ENCODE measurements around the gene GOLPH3. TPM values are rescaled to one million over a fixed set of nuclear protein-coding genes. Genes with fewer than 3 reads are reported as not detected.

GOLPH3 gene
- total and polyA plus RNA-seq, 2 experiments from 2014 or later: 68.5 to 96.1 TPM

DNA sequence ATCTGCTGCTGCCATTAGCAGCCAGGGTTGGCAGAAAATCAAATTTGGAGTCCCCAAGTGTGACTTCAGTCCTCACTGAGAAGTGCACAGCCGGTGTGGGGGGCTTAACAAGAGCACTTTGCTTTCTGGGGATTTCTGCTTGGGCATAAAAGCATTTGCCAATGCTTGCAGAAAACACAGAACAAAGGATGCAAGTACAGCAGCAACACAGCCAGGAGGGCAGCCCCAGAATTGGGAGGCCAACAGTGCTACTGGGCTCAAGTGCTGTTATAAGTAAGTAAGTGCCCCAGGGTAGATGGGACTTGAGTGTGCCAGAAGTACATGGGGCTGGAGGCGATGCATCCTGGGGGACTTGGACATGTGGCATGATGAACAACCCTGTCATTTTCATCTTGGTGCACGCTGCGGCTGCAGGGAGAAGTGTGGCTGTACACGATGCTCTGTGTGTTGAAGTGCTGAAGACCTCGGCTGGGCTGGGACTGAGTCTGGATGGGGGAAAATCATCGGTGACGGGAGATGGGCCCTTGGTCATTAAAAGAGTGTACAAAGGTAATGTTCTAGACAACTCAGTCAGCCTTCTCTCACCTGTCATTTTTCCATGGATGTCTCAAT is 73.3 kb downstream of the GOLPH3 start:
- Histone ChIP-seq H3F3A (replicated peaks; ENCODE audit: low read depth) (no peaks in the 10 kb centered on the region), H3K27me3 (ENCODE audit: insufficient read depth) (no peaks in the 10 kb centered on the region), H2AFZ (no peak overlapping the region), H3K4me3 (no peak overlapping the region), H3K4me1 (ENCODE audit: insufficient read depth) (no peaks in the 10 kb centered on the region), H3K27ac (ENCODE audit: low read depth) (no peak overlapping the region), H3K4me2 (no peak overlapping the region), H3K36me3 (ENCODE audit: insufficient read depth) (peaks cover 10% of the 10 kb centered on the region), H3K9me2 (ENCODE audit: insufficient read depth) (no peaks in the 10 kb centered on the region), H3K79me2 (replicated peaks; ENCODE audit: insufficient read depth) (no peaks in the 10 kb centered on the region), H4K20me1 (replicated peaks; ENCODE audit: insufficient read depth) (0 out of 2 replicates have a peak, but pooled peaks cover 13% of the 10 kb centered on the region)
- DNase-seq (ENCODE audit: low spot score): no peak
- Mint-ChIP-seq H3K27me3 (ENCODE audit: insufficient read depth, low read depth, poor library complexity) (peaks cover 10% of the 10 kb centered on the region), H3K36me3 (ENCODE audit: low read depth) (peaks cover 65% of the 10 kb centered on the region), H3K27ac (no peak overlapping the region), H3K4me3 (no peak overlapping the region), H3K4me1 (no peaks in the 10 kb centered on the region; the same call in 2 of the 3 replicates), H3K9me3 (no peaks in the 10 kb centered on the region; the same call in 2 of the 3 replicates)
- TF ChIP-seq ZNF331 (CRISPR knock-in tag; IDR thresholded peaks at IDR 0.05; ENCODE audit: low read depth) (no peak), ZNF114 (CRISPR knock-in tag; IDR thresholded peaks at IDR 0.05) (no peak)
- no peak for ATAC-seq

DNA sequence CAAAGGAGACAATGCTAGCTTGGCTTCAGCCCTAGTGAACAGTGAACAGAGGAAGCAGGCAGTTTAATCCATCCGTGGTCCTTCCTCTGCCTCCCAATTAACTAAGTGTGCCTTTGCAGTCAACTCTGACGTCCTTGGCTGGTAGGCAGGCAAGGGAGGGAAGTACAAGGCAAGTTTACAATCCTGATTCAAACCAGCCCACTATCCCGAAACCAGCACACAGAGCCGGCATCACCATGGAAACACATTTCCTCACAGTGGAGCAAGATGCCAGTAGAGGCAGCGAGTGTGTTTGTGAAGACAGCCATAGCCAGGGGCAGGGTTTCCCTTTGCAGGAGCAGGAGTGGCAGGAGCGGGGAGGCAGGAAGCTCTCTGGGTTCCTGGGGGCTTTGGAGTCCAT is 73.9 kb downstream of the GOLPH3 start:
- no peaks in the 10 kb centered on the region for H3K4me1 ChIP-seq (ENCODE audit: insufficient read depth)
- no peak overlapping the region for H3K27ac Mint-ChIP-seq
- no peak overlapping the region for H2AFZ ChIP-seq
- peak overlapping the region; percentile 50; the same call in 1 of the 2 replicates for H3K27ac ChIP-seq (ENCODE audit: low read depth)
- no peak for DNase-seq (ENCODE audit: low spot score)
- peaks cover 10% of the 10 kb centered on the region for H3K27me3 Mint-ChIP-seq (ENCODE audit: insufficient read depth, low read depth, poor library complexity)
- 0 out of 2 replicates have a peak, but pooled peaks cover 13% of the 10 kb centered on the region for H4K20me1 ChIP-seq (replicated peaks; ENCODE audit: insufficient read depth)
- H3K36me3 Mint-ChIP-seq (ENCODE audit: low read depth): peaks cover 60% of the 10 kb centered on the region
- H3K4me3 ChIP-seq: no peak overlapping the region
- no peaks in the 10 kb centered on the region; the same call in 2 of the 3 replicates for H3K4me1 Mint-ChIP-seq
- ATAC-seq: no peak
- H3K36me3 ChIP-seq (ENCODE audit: insufficient read depth): peaks cover 4% of the 10 kb centered on the region
- TF ChIP-seq CREB1 (CRISPR knock-in tag; IDR thresholded peaks at IDR 0.05; ENCODE audit: low read depth): no peak
- no peak for TF ChIP-seq JUNB (IDR thresholded peaks at IDR 0.05; ENCODE audit: unreplicated experiment)
- TF ChIP-seq, protein P1, sequence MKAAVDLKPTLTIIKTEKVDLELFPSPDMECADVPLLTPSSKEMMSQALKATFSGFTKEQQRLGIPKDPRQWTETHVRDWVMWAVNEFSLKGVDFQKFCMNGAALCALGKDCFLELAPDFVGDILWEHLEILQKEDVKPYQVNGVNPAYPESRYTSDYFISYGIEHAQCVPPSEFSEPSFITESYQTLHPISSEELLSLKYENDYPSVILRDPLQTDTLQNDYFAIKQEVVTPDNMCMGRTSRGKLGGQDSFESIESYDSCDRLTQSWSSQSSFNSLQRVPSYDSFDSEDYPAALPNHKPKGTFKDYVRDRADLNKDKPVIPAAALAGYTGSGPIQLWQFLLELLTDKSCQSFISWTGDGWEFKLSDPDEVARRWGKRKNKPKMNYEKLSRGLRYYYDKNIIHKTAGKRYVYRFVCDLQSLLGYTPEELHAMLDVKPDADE (IDR thresholded peaks at IDR 0.05): no peak
- no peaks in the 10 kb centered on the region for H3K79me2 ChIP-seq (replicated peaks; ENCODE audit: insufficient read depth)
- H3K9me2 ChIP-seq (ENCODE audit: insufficient read depth): no peaks in the 10 kb centered on the region
- H3K9me3 Mint-ChIP-seq: no peaks in the 10 kb centered on the region; the same call in 2 of the 3 replicates
- H3K27me3 ChIP-seq (ENCODE audit: insufficient read depth): no peaks in the 10 kb centered on the region
- H3K4me3 Mint-ChIP-seq: no peak overlapping the region
- no peaks in the 10 kb centered on the region for H3F3A ChIP-seq (replicated peaks; ENCODE audit: low read depth)
- no peak overlapping the region for H3K4me2 ChIP-seq

DNA sequence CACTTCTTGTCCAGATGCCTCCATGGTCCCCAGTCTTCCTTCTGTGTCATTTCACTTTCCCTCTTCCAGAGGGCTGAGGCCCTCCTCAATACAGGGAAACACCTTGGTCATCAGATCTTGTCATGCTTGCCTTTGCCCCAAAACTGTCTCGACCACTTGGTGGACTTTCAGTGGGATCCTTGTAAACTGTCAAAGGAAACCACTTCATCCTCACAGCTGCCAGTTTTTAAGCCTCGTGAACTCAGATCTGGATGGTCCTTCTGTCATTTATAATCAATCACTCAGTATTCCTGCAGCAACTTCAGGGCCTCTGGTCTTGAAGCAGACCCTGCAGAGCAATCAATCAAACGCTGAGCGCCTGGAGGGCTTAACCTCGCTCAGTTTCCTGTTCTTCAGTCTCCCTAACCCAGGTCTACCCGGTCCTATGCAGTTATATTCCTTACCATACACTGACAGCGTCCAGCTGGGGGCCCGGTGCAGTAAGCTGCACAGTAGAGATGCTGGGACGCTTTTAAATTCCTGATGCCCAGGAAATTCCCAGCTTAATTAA is 74.6 kb downstream of the GOLPH3 start:
- ATAC-seq (no peak), DNase-seq (ENCODE audit: low spot score) (no peak)
- Histone ChIP-seq H3K27me3 (ENCODE audit: insufficient read depth) (no peaks in the 10 kb centered on the region), H3K27ac (ENCODE audit: low read depth) (peak overlapping the region; percentile 50; the same call in 1 of the 2 replicates), H3K79me2 (replicated peaks; ENCODE audit: insufficient read depth) (no peaks in the 10 kb centered on the region), H3K4me2 (no peak overlapping the region), H4K20me1 (replicated peaks; ENCODE audit: insufficient read depth) (0 out of 2 replicates have a peak, but pooled peaks cover 13% of the 10 kb centered on the region), H2AFZ (no peak overlapping the region), H3K9me2 (ENCODE audit: insufficient read depth) (no peaks in the 10 kb centered on the region), H3K4me1 (ENCODE audit: insufficient read depth) (no peaks in the 10 kb centered on the region), H3K4me3 (no peak overlapping the region), H3F3A (replicated peaks; ENCODE audit: low read depth) (no peaks in the 10 kb centered on the region), H3K36me3 (ENCODE audit: insufficient read depth) (peaks cover 4% of the 10 kb centered on the region)
- Mint-ChIP-seq H3K36me3 (ENCODE audit: low read depth) (peaks cover 54% of the 10 kb centered on the region), H3K9me3 (no peaks in the 10 kb centered on the region), H3K27me3 (ENCODE audit: insufficient read depth, low read depth, poor library complexity) (peaks cover 10% of the 10 kb centered on the region), H3K4me3 (no peak overlapping the region), H3K4me1 (no peaks in the 10 kb centered on the region; the same call in 2 of the 3 replicates), H3K27ac (peak overlapping the region; percentile 15; the same call in 1 of the 2 replicates)
- TF ChIP-seq, protein P1 (IDR thresholded peaks at IDR 0.05): no peak
- TF ChIP-seq POLR2AphosphoS5 (IDR thresholded peaks at IDR 0.05; ENCODE audit: low read depth) (no peak), STAT1 (IDR thresholded peaks at IDR 0.05; ENCODE audit: unreplicated experiment) (no peak), ZNF331 (CRISPR knock-in tag; IDR thresholded peaks at IDR 0.05; ENCODE audit: low read depth) (no peak), CREB1 (CRISPR knock-in tag; IDR thresholded peaks at IDR 0.05; ENCODE audit: low read depth) (no peak), JUNB (IDR thresholded peaks at IDR 0.05; ENCODE audit: unreplicated experiment) (no peak), EZH2 (IDR thresholded peaks at IDR 0.05; ENCODE audit: low read depth, unreplicated experiment) (no peak), NANOG (IDR thresholded peaks at IDR 0.05; ENCODE audit: borderline replicate concordance) (no peak), EZH2phosphoT487 (IDR thresholded peaks at IDR 0.05; ENCODE audit: unreplicated experiment) (no peak)
- TF ChIP-seq, protein P2, sequence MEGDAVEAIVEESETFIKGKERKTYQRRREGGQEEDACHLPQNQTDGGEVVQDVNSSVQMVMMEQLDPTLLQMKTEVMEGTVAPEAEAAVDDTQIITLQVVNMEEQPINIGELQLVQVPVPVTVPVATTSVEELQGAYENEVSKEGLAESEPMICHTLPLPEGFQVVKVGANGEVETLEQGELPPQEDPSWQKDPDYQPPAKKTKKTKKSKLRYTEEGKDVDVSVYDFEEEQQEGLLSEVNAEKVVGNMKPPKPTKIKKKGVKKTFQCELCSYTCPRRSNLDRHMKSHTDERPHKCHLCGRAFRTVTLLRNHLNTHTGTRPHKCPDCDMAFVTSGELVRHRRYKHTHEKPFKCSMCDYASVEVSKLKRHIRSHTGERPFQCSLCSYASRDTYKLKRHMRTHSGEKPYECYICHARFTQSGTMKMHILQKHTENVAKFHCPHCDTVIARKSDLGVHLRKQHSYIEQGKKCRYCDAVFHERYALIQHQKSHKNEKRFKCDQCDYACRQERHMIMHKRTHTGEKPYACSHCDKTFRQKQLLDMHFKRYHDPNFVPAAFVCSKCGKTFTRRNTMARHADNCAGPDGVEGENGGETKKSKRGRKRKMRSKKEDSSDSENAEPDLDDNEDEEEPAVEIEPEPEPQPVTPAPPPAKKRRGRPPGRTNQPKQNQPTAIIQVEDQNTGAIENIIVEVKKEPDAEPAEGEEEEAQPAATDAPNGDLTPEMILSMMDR (conservative IDR thresholded peaks at IDR 0.05; ENCODE audit: low read depth in 2 of 2): no peak

Measured in GM23338 (cell line).